Activated CD4-positive, alpha-beta T cell treated with anti-CD3 and anti-CD28 coated beads, Interleukin-2, amount 10 ng/mL, durations not matched to agents 24 days and 14 days (primary cell): ENCODE results near the gene UNC5A. TPM values are rescaled to one million over a fixed set of nuclear protein-coding genes. Genes with fewer than 3 reads are reported as not detected.

Experiments used
- DNase-seq: peaks from one replicate; pipeline ENCODE4 v3.0.0; 2022
- H3K27ac Mint-ChIP-seq: one replicate; pipeline ENCODE4 v1.8.0; 2022; ENCODE audit warnings: mild to moderate bottlenecking, mixed read lengths
- H3K27me3 Mint-ChIP-seq: one replicate; pipeline ENCODE4 v1.8.0; 2022; ENCODE audit warnings: mixed read lengths
- H3K36me3 Mint-ChIP-seq: one replicate; pipeline ENCODE4 v1.8.0; 2022; ENCODE audit warnings: low read depth, mild to moderate bottlenecking, mixed read lengths
- H3K4me1 Mint-ChIP-seq: one replicate; pipeline ENCODE4 v1.8.0; 2021; ENCODE audit warnings: mixed read lengths
- H3K4me3 Mint-ChIP-seq: one replicate; pipeline ENCODE4 v1.8.0; 2022; ENCODE audit warnings: mild to moderate bottlenecking, moderate library complexity, mixed read lengths
- H3K9me3 Mint-ChIP-seq: one replicate; pipeline ENCODE4 v1.8.0; 2021; ENCODE audit warnings: mixed read lengths
- intact Hi-C: fragments of 100-400 bp; cut with micrococcal nuclease; formaldehyde crosslinking; loops from one replicate; pipeline ENCODE4 v1.15.1; 2023
- total RNA-seq: library from RNA; stranded (reverse); gene quantifications from 2 replicates; pipeline ENCODE4 v1.2.3, GENCODE V29; 2022

UNC5A gene
- total RNA-seq, 1 donor from 2014 or later: not detected

DNA sequence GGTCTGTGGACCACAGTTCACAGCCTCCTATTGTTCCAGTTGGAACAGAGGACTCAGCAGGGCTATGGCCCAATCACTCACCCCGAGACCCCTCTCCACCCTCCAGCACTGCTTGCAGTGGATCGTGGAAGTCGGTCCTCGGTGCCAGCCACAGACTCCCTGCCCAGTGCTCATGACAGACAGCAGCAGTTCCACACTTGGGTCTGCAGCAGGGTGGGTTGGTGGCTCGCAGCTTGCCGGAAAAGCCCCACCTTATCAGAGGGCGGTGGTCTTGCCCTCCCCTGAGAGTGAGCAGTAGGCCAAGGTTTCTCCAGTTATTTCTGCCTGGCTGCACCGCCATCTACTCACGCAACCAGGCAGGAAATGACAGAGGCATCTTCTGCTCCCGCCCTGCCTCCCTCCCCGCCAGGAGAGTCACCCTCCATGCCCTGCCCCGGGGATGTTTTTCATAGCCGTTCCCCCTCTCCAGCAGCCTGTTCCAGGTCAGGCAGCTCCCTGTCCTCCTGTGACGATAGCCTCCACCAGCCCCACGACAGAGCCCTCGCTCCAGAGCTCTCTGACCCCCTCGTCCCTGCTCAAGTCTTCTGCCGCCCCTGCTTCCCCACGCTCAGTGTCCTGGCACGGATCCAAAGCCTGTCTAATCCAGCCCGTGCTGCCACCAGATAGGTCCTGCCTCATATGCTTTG is 34.5 kb downstream of the UNC5A start:
- Mint-ChIP-seq H3K9me3 (no peaks in the 10 kb centered on the region), H3K27me3 (peaks cover 8% of the 10 kb centered on the region), H3K4me3 (no peak overlapping the region), H3K4me1 (no peaks in the 10 kb centered on the region), H3K27ac (no peak overlapping the region), H3K36me3 (no peaks in the 10 kb centered on the region)
- no peak for DNase-seq
- intact Hi-C loops: no loop called here

DNA sequence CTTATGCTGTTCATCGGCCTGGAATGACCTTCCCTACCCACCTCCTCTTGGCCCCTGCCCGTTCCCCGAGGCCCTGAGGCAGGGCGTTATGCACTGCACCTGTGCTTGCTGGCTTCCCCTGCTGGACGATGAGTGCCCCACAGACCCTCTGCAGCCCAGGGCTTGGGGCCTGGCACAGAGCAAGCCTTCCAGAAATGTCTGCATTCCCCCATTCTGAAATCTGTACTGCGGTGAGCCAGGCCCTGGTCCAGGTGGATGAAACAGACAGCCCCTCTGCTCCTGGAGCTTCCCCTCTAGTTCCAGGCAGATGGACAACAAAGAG is 35.0 kb downstream of the UNC5A start:
- Mint-ChIP-seq H3K27me3 (peaks cover 8% of the 10 kb centered on the region), H3K4me1 (no peaks in the 10 kb centered on the region), H3K27ac (no peak overlapping the region), H3K36me3 (no peaks in the 10 kb centered on the region), H3K4me3 (no peak overlapping the region), H3K9me3 (no peaks in the 10 kb centered on the region)
- intact Hi-C loops: no loop called here
- no peak for DNase-seq

DNA sequence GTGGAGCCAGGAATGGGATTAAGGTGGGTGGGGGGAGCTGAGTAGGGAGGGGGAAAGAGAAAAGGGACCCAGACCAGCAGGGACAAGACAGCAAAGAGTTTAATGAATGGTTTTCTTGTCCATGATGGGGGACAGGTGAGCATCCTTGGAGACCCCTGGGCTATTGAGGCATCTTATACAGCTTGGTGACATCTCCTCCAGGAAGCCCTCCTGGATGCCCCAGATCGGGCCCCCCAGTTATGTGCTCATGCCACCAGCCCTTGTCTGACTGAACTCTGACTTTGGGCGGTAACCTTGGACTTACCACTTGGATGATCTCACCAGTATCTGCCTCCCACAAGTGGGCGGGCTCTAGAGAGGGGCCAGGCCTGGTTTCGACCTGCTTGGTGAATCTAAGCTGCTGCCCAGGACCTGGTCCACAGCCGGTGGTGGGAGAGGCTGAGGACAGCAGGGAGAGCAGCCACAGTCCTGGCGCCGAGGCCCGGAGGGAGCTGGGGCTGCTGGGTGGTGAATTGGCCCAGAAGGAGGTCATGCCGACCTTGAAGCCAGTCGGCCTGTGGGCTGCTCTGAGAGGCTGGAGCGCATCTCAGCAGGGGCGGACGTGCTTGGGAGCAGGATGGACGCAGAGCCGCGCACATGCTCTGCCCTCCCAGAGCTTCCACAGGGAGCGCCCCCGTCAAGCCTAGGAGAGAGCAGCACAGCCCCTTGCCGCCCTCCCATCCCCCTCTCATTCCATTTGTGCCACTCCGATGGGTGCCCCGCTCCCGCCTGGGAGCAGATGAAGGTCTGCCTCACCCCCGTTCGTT is 36.2 kb downstream of the UNC5A start:
- intact Hi-C loops: no loop called here
- Mint-ChIP-seq H3K4me3 (no peak overlapping the region), H3K27ac (no peak overlapping the region), H3K27me3 (peaks cover 8% of the 10 kb centered on the region), H3K4me1 (no peaks in the 10 kb centered on the region), H3K9me3 (no peaks in the 10 kb centered on the region), H3K36me3 (no peaks in the 10 kb centered on the region)
- no peak for DNase-seq

GRCh38 chr5:176847148-176847547 is 36.8 kb downstream of the UNC5A start:
- Mint-ChIP-seq H3K4me1 (no peaks in the 10 kb centered on the region), H3K27me3 (peaks cover 8% of the 10 kb centered on the region), H3K9me3 (no peaks in the 10 kb centered on the region), H3K4me3 (no peak overlapping the region), H3K27ac (no peak overlapping the region), H3K36me3 (no peaks in the 10 kb centered on the region)
- intact Hi-C loops: no loop called here
- DNase-seq: no peak

GRCh38 chr5:176847726-176848290 is 37.4 kb downstream of the UNC5A start:
- H3K4me1 Mint-ChIP-seq: no peaks in the 10 kb centered on the region

GRCh38 chr5:176848651-176849050 is 38.3 kb downstream of the UNC5A start:
- intact Hi-C loops: no loop called here
- H3K4me1 Mint-ChIP-seq: no peaks in the 10 kb centered on the region
- H3K27me3 Mint-ChIP-seq: peaks cover 8% of the 10 kb centered on the region
- no peaks in the 10 kb centered on the region for H3K36me3 Mint-ChIP-seq
- H3K4me3 Mint-ChIP-seq: no peak overlapping the region
- no peaks in the 10 kb centered on the region for H3K9me3 Mint-ChIP-seq
- H3K27ac Mint-ChIP-seq: no peak overlapping the region
- DNase-seq: no peak

More at GRCh38 chr5:176847726-176848290, 37.4 kb downstream of the UNC5A start:
- no peak overlapping the region for H3K27ac Mint-ChIP-seq
- H3K4me3 Mint-ChIP-seq: no peak overlapping the region
- H3K27me3 Mint-ChIP-seq: peaks cover 8% of the 10 kb centered on the region
- no peaks in the 10 kb centered on the region for H3K9me3 Mint-ChIP-seq
- intact Hi-C loops: no loop called here
- no peak for DNase-seq
- H3K36me3 Mint-ChIP-seq: no peaks in the 10 kb centered on the region

DNA sequence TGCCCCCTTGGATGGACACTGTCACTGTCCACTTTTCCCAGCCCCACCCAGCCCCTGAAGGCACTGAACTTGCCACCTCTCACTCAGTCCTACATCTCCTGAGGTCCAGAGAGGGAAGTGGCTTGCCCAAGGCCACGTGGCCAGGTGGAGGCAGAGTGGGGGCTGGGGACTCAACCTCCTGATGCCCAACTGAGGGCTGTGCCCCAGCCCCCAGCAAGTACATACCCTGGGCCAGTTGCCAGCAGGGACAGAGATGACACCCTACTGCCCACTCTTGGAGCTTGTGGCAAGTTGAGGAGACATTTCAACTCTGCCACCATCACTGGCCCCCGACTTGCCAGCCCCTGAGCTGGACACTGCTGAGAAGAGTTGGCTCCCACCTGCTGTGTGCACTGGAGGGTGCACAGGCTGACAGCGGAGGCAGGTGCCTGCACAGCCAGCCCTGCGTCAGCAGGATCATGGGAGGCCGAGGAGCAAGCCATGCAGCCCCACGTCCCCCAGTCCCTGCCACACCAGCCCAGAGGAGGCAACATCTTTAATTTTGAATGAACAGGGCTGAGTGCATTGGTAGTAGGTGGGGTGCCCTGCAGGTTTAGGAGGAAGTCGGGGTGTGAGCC is 39.4 kb downstream of the UNC5A start:
- peaks cover 8% of the 10 kb centered on the region for H3K27me3 Mint-ChIP-seq
- H3K36me3 Mint-ChIP-seq: no peaks in the 10 kb centered on the region

DNA sequence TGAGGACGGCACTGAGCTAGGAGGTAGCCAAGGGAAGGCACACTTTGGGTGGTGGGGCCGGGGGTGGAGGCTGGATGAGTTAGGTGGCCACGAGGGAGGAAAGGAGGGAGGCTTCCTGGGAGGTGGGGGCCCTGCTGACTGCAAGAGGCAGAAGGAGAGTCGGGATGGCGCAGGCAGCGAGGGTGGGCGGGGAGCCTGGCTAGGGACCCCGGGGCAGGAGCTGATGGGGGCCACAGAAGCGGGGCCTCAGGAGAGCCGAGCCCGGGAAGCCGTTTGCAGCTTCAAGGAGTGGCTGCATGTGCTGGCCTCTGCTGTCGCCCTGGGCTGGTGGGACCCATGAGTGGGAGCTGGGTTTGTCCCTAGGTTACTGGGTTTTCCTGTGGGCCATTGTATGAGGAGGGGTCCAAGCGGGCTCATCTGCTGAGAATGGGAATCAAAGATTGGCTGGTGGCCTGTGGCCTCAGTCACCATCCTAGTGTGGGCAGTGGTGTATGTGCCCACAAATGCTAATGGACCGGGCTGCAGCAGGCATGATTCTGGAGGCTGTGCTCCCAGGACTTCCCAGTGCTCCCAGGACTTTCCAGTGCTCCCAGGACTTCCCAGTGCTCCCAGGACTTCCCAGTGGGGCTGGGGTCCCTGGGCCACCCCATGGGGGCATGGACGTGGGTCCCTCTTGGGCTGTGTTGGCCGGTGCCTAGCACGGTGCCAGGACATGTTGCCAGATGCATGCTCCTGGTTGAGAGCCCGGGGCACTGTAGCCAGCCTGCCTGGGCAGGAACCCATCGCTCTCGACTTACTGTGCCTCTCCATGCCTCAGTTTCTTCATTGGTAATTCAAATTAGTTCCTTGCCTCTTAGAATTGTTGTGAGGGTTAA is 40.2 kb downstream of the UNC5A start:
- no peak overlapping the region for H3K27ac Mint-ChIP-seq
- H3K9me3 Mint-ChIP-seq: no peaks in the 10 kb centered on the region
- intact Hi-C loops: no loop called here
- H3K4me1 Mint-ChIP-seq: no peaks in the 10 kb centered on the region
- no peaks in the 10 kb centered on the region for H3K36me3 Mint-ChIP-seq
- peaks cover 6% of the 10 kb centered on the region for H3K27me3 Mint-ChIP-seq
- no peak overlapping the region for H3K4me3 Mint-ChIP-seq
- DNase-seq: no peak

More for the DNA sequence above, 39.4 kb downstream of the UNC5A start:
- no peak for DNase-seq
- intact Hi-C loops: no loop called here
- Mint-ChIP-seq H3K9me3 (no peaks in the 10 kb centered on the region), H3K4me3 (no peak overlapping the region), H3K27ac (no peak overlapping the region), H3K4me1 (no peaks in the 10 kb centered on the region)

GRCh38 chr5:176851380-176851779 is 41.0 kb downstream of the UNC5A start:
- H3K4me3 Mint-ChIP-seq: no peak overlapping the region
- no peaks in the 10 kb centered on the region for H3K4me1 Mint-ChIP-seq
- intact Hi-C loops: no loop called here
- no peak overlapping the region for H3K27ac Mint-ChIP-seq
- H3K36me3 Mint-ChIP-seq: no peaks in the 10 kb centered on the region
- H3K27me3 Mint-ChIP-seq: peaks cover 2% of the 10 kb centered on the region
- no peaks in the 10 kb centered on the region for H3K9me3 Mint-ChIP-seq
- no peak for DNase-seq

DNA sequence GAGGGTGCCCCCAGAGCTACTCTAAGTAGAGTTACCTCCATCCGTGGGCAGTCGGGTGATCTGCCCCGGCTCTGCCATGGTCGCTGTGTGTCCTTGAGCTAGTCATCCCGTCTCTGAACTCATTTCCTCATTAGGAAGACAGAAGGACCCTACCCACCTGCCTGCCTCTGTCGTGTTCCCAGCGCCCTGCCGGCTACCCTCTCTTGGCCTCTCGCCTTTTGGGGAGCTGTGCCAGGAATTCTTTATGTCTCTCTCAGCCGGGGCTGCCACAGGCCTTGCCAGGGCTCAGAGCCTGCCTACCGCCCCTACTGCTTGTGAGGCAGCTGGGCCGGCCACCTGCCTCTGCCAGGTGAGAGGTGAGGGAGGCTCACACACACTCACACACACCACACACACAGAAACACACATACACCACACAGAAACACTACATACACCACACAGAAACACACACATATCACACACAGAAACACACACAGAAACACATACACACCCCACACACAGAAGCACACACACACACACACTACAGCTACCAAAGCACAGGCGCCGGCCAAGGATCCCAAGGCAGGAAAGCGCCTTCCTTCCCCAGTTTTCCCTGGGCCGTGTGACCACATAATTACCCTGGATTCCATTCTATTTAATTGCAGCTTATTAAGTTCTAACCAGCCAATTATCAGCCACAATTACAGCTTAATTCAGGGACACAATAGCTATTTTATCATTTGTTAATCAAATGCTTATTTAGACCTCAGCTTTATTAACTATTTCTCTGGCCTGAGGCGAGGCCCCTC is 41.7 kb downstream of the UNC5A start:
- Mint-ChIP-seq H3K36me3 (no peaks in the 10 kb centered on the region), H3K9me3 (no peaks in the 10 kb centered on the region), H3K4me3 (no peak overlapping the region), H3K27me3 (peaks cover 2% of the 10 kb centered on the region), H3K4me1 (no peaks in the 10 kb centered on the region), H3K27ac (no peak overlapping the region)
- no peak for DNase-seq
- intact Hi-C loops: no loop called here

DNA sequence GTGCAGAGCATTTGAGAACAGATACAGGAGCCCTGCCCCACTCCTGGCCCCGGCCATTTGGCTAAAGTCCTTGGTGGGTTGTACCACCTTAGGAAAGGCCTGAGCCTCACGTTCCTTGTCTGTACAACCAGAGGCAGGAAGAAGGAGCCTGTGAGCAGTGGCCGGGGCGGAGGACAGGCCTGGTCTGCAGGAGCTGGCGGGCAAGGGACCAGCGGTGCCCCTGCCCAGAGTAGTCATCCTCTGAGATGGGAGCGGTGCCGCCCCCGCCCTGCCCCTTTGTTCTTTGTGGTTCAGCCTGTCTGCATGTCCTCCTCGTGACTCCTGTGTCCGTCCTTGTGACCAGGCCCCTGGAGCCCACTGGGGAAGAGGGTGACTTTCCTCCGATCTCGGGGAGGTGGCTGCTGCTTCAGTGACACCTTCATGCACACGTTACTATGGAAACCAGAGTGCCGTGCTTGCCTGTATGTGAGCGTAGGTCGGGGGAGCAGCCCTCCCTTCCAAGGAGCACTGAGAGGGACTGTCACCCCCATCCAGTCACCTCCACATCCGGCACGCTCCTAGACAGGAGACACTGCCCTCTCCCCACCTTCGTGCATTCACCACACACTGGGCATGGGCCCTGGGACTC is 42.9 kb downstream of the UNC5A start:
- no peaks in the 10 kb centered on the region for H3K36me3 Mint-ChIP-seq
- H3K27me3 Mint-ChIP-seq: no peaks in the 10 kb centered on the region
- H3K4me3 Mint-ChIP-seq: no peak overlapping the region
- intact Hi-C loops: no loop called here
- H3K4me1 Mint-ChIP-seq: no peaks in the 10 kb centered on the region
- H3K9me3 Mint-ChIP-seq: no peaks in the 10 kb centered on the region
- DNase-seq: no peak
- no peak overlapping the region for H3K27ac Mint-ChIP-seq

GRCh38 chr5:176854164-176854563 is 43.8 kb downstream of the UNC5A start:
- Mint-ChIP-seq H3K27me3 (no peaks in the 10 kb centered on the region), H3K27ac (no peak overlapping the region), H3K9me3 (no peaks in the 10 kb centered on the region), H3K4me3 (no peak overlapping the region), H3K36me3 (no peaks in the 10 kb centered on the region), H3K4me1 (no peaks in the 10 kb centered on the region)
- intact Hi-C loops: no loop called here
- DNase-seq: no peak
